Mucosa of descending colon (tissue), 3 donors: ENCODE results near the gene LTA. TPM values are rescaled to one million over a fixed set of nuclear protein-coding genes. Genes with fewer than 3 reads are reported as not detected.
"Not testable (repeated sequence)": the region's sequence is repeated elsewhere in the genome, so short reads cannot be mapped to it uniquely, and the experiment has no call there.

Experiments
- ATAC-seq: fragments of 200-7000 bp; cut with Tn5 transposase; one replicate; pipeline ENCODE4 v1.9.1; 2020; ENCODE audit warnings: mild to moderate bottlenecking, moderate library complexity
- DNase-seq, 3 donors: peaks; one replicate each; pipeline ENCODE4 v3.0.0-alpha.2; 2020
- H3K36me3 ChIP-seq: fragments of 200-600 bp; one replicate; pipeline ENCODE4 v1.8.0; 2021; ENCODE audit warnings: low read depth, mild to moderate bottlenecking
- H3K4me1 ChIP-seq: fragments of 200-600 bp; one replicate; pipeline ENCODE4 v1.8.0; 2021; ENCODE audit warnings: low read depth, mild to moderate bottlenecking
- H3K4me3 ChIP-seq: fragments of 200-600 bp; one replicate; pipeline ENCODE4 v1.8.0; 2021; ENCODE audit warnings: mild to moderate bottlenecking
- H3K9me3 ChIP-seq: fragments of 200-600 bp; one replicate; pipeline ENCODE4 v1.8.0; 2021; ENCODE audit warnings: mild to moderate bottlenecking
- intact Hi-C, 2 donors: fragments of 100-400 bp; cut with DNase I in 1 of 2; cut with micrococcal nuclease in 1 of 2; formaldehyde crosslinking; loops; one replicate each; pipeline versions ENCODE4 v1.11.0 to v1.11.1; 2022; cut with DNase I, micrococcal nuclease
- total RNA-seq, 3 donors: library from RNA; stranded (reverse); fragmentation: NEBNext Ultra II Directional in 2 of 3; extraction: Animal tissue kit (Norgen Biotek cat#: 25700) in 2 of 3; gene quantifications; one replicate each; pipeline versions ENCODE4 v1.2.1 to v1.2.4, GENCODE V29; 2021 to 2023
- TF ChIP-seq, protein P1 (sequence below): fragments of 200-600 bp; IDR thresholded peaks from one replicate; pipeline ENCODE4 v1.8.0; 2022; ENCODE audit warnings: antibody characterized with exemption, mild to moderate bottlenecking
- donor health status: DM: no; HTN: no; CAD: no; lungs with moderate emphysema.
- donor health status: DM: no; HTN: no; CAD: no.
- donor health status: DM: no; HTN: yes; CAD: no.

Gene LTA
- total RNA-seq, 3 donors from 2014 or later, result 0.20 to 0.22 TPM; not detected in 1

DNA sequence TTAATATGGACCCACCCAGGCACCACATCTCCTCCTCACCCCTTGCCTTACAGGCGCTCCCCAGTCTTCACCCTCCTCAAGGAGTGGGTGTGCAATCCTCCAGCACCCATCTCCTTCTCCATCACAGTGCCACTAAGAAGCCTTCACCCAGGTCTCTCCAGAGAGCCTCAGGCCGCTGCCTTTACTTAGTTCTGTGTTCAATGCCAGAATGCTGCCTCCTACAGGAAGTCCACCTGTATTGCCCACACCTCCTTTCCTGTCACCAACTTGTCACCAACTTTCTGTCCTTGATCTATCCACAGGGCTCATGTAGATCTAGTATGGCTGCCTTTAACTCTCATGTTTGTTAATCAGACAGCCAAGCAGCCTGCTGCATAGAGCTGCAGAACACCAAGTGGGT, 13.4 kb downstream of the LTA start:
- DNase-seq (no peak), ATAC-seq (peak; percentile 14)
- H3K4me1 ChIP-seq, result peaks cover 3% of the 10 kb centered on the region
- H3K9me3 ChIP-seq, result no peaks in the 10 kb centered on the region
- TF ChIP-seq, protein P1, sequence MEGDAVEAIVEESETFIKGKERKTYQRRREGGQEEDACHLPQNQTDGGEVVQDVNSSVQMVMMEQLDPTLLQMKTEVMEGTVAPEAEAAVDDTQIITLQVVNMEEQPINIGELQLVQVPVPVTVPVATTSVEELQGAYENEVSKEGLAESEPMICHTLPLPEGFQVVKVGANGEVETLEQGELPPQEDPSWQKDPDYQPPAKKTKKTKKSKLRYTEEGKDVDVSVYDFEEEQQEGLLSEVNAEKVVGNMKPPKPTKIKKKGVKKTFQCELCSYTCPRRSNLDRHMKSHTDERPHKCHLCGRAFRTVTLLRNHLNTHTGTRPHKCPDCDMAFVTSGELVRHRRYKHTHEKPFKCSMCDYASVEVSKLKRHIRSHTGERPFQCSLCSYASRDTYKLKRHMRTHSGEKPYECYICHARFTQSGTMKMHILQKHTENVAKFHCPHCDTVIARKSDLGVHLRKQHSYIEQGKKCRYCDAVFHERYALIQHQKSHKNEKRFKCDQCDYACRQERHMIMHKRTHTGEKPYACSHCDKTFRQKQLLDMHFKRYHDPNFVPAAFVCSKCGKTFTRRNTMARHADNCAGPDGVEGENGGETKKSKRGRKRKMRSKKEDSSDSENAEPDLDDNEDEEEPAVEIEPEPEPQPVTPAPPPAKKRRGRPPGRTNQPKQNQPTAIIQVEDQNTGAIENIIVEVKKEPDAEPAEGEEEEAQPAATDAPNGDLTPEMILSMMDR, result no peak
- H3K4me3 ChIP-seq, result no peak overlapping the region
- no peaks in the 10 kb centered on the region for H3K36me3 ChIP-seq
- intact Hi-C loops, result no loop called here

DNA sequence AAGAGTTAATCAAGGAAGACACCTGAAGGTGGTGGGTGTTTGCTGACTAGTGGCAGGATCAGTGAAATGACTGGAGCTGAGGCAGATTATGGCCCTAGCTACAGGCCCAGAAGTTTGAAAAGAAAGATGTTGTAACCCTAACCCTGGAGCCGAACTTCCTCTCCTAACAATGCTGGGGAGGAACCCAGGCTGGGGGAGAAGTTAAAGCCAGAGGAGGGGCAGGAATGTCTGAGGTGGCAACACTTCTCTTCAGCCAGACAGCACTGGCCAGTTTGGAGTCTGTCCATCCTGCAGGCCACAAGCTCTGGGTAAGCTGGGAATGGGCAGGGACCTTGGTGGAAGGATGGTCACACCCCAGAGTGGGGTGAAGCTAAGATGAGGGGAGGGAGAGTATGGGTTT, 13.9 kb downstream of the LTA start, which contains the start of gene LST1:
TSS of gene LST1 (plus strand) at position 270 of the 400 bp plus-strand sequence. CDS start 1,023 bp downstream, outside the sequence.
- Histone ChIP-seq H3K36me3 (no peaks in the 10 kb centered on the region), H3K4me3 (no peak within 1 kb of the TSS), H3K4me1 (no peaks in the 10 kb centered on the region), H3K9me3 (no peaks in the 10 kb centered on the region)
- DNase-seq (no peak), ATAC-seq (peak; percentile 6)
- TF ChIP-seq, protein P1, result no peak
- intact Hi-C loops, result no loop called here

DNA sequence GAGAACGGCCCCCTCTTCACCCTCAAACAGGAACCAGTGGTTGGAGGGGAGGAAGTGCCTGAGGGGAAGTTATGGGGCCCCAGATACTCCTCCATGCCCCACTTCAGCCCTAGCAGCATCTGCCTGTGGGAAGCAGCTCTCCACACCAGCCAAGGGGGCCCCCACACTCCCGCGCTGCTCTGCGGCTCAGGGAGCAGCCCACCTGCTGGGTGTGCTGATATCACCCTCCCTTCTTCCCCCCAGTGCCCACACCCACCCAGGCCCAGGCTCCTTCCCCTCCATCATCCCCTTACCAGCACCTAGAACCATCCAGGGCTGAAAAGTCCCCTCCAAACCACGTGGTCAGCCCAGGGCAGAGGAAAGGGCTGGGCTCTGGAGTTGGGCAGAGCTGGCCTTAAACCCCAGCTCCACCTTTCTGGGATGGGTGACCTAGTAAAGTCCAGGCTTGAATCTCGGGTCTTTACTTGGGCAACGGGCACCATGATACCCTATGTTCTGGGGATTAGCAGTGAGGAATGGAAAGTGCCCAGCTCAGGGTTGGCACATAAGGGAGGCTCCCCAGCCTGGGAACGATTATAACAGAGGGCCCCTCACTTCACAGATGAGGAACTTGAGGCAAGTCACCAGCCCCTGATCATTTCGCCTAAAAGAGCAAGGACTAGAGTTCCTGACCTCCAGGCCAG, 14.7 kb downstream of the LTA start:
- intact Hi-C loops, result no loop called here
- ATAC-seq (peak; percentile 68), DNase-seq (peak in 2 of 3 donors; percentile 34 to 64)
- Histone ChIP-seq H3K4me3 (no peak overlapping the region), H3K9me3 (no peaks in the 10 kb centered on the region), H3K4me1 (no peaks in the 10 kb centered on the region), H3K36me3 (no peaks in the 10 kb centered on the region)
- TF ChIP-seq, protein P1, result no peak

DNA sequence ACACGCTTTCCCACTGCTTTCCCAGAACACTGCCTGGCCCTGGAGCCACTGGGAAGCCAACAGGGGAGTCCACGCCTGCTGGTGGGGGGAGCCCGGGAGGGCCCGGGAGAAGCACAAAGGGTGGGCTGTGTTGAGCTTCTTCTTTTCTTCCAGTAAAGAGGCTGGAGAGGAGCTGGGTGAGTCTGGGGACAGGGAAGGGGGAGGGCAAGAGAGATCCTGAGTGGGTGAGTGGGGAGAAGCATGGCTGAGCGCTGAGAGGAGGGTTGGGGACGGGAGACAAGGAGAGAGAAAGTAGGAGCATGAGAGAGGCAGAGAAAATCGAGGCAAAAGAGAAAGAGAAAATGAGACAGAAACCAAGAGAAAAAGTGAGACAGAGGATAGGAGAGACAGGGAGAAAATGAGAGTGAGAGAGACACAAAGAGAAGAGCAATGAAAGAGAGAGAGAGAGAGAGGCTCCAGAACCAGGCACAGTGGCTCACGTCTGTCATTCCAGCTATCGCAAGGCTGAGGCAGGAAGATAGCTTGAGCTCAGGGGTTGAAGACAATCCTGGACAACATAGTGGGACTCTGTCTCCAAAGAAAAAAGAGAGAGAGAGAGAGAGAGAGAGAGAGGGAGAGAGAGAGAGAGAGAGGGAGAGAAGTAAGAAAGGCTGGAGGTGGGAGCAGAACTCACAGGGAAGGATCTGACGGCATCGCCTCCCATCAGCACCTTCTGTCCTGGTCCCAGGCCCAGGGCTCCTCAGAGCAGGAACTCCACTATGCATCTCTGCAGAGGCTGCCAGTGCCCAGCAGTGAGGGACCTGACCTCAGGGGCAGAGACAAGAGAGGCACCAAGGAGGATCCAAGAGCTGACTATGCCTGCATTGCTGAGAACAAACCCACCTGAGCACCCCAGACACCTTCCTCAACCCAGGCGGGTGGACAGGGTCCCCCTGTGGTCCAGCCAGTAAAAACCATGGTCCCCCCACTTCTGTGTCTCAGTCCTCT, 16.0 kb downstream of the LTA start:
- intact Hi-C loops, result no loop called here
- Histone ChIP-seq H3K4me3 (no peak overlapping the region), H3K4me1 (no peaks in the 10 kb centered on the region), H3K36me3 (no peaks in the 10 kb centered on the region), H3K9me3 (no peaks in the 10 kb centered on the region)
- DNase-seq, result no peak
- TF ChIP-seq, protein P1, result no peak
- no peak for ATAC-seq

DNA sequence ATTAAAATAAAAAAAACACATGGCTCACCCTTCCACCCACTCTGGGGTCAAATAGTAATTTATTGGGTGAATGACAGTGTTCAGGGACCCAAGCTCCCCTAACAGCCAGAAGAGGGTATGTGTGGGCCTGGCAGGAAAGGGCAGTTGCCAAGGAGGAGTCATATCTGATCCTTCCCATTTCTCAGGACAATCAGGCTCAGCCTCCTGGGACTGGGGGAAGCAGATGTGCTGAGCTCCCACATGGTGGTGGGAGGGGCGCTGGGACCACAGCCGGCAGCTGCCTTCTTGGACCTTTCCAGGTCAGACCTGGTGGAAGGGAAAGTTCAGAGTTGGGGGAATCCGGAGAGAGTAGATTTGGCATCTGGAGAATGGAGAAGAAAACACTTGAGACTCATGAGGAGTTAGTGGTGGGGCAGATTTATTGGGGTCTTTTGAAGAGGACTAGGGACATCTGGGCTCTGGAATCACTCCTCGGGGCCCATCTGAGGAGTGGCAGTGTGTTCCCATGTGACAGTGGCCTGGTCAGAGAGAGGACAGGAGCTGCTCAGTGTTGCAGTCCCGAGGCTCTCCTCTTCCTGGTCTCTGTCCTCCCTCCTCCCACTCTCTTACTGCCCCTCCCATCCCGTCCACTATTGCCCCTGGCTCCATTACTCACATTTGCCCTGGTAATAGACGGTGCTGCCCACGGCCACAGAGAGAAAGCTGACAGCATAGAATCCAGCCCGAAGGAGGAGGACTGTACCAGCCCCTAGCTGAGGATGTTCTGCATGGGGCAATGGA, 17.0 kb downstream of the LTA start:
- TF ChIP-seq, protein P1, result no peak
- DNase-seq (no peak), ATAC-seq (no peak)
- intact Hi-C loops, result no loop called here
- H3K4me1 ChIP-seq, result no peaks in the 10 kb centered on the region
- no peaks in the 10 kb centered on the region for H3K9me3 ChIP-seq
- no peak overlapping the region for H3K4me3 ChIP-seq
- no peaks in the 10 kb centered on the region for H3K36me3 ChIP-seq

DNA sequence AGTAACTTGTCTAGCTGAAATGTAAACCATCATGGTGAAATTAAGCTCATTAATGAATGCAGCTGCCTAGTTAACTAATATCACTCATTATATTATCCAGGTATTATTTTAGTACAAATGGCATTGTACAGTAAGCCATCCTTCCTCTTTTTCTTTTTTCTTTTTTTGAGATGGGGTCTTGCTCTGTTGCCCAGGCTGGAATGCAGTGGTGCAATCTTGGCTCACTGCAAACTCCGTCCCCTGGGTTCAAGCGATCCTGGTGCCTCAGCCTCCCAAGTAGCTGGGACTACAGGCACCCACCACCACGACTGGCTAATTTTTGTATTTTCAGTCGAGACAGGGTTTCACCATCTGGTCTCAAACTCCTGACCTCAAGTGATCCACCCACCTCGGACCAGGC, 18.6 kb downstream of the LTA start:
- DNase-seq, H3K9me3 ChIP-seq, H3K4me3 ChIP-seq, H3K36me3 ChIP-seq, ATAC-seq, H3K4me1 ChIP-seq: not testable (repeated sequence)
- intact Hi-C loops, result loop anchor here in 1 of 2 donors (5.0 to 10.0 kb wide), 2 partner anchors 43 to 96 kb away; partner anchors contain the start of genes ATP6V1G2, MICB and NFKBIL1
